OCI-LY3 (cell line): Measurements from ENCODE around the gene ZER1.

ENCODE experiments used
- CTCF ChIP-seq: fragments of 200-600, 300-600 bp; sonication (generic); IDR thresholded peaks from 2 replicates; pipeline ENCODE4 v1.5.1; 2014; ENCODE audit warnings: antibody characterized with exemption, low read length, low read depth
- EZH2phosphoT487 ChIP-seq: fragments of 200-600 bp; shearing (Covaris generic); IDR thresholded peaks from 2 replicates; pipeline ENCODE4 v1.6.1; 2018; ENCODE audit warnings: antibody characterized with exemption, mixed run types, low read depth

GRCh38 chr9:128719919-128720605 is 51.7 kb downstream of the ZER1 start:
- no peak for TF ChIP-seq CTCF
- TF ChIP-seq EZH2phosphoT487: no peak
